ENCODE measurements around the gene ARHGAP28.

ARHGAP28 gene

GRCh38 chr18:6963452-6964097 lies 234.1 kb downstream of the ARHGAP28 start:
- no peak for DNase-seq
